ENCODE results near the gene CHRD.

Gene CHRD

DNA sequence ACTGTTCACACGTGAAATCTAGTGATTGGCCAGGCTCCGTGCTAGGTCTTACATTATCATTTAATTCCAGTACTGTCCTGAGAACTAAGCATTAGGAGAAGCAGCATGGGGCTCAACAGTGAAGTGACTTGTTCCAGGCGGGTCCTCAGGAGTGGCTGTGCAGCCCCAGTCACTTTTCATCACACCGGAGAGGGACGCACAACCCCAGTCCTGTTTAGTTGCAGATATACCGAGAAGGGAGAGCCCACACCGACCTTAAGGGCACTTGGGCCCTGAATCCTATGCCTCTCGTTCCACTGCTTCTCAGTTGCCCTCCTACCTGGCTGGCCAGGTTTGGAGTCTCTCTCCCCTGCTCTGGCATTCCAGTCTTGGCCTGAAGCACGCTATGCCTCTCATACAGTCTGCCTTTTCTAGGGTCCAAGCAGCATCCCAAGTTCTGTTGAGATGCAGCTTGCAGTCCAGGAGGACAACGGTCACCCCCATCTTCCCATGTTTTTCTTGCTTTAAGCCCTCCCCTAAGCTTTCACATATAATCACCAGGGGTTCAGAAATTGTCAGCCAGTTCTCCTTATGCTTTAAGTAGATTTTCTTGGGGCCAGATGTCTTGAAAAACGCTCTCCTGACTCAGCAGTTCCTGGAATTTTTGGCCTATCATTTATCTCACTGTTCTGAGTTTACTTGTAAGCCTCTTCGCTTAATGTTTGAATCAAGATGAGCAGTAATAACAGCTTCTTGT is 32.4 kb upstream of the CHRD start:
- no peak for DNase-seq

DNA sequence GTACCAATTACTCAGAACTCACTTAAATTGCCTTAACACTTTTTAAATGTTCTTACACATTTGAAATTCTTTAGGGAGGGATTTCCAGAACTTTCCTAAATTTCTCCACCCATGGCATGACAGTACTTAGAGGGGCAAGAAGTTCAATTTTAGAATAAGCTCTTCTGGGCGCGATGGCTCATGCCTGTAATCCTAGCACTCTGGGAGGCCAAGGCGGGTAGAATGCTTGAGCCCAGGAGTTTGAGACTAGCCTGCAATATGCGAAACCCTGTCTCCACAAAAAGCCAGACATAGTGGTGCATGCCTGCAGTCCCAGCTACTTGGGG is 31.8 kb upstream of the CHRD start:
- DNase-seq, result no peak

DNA sequence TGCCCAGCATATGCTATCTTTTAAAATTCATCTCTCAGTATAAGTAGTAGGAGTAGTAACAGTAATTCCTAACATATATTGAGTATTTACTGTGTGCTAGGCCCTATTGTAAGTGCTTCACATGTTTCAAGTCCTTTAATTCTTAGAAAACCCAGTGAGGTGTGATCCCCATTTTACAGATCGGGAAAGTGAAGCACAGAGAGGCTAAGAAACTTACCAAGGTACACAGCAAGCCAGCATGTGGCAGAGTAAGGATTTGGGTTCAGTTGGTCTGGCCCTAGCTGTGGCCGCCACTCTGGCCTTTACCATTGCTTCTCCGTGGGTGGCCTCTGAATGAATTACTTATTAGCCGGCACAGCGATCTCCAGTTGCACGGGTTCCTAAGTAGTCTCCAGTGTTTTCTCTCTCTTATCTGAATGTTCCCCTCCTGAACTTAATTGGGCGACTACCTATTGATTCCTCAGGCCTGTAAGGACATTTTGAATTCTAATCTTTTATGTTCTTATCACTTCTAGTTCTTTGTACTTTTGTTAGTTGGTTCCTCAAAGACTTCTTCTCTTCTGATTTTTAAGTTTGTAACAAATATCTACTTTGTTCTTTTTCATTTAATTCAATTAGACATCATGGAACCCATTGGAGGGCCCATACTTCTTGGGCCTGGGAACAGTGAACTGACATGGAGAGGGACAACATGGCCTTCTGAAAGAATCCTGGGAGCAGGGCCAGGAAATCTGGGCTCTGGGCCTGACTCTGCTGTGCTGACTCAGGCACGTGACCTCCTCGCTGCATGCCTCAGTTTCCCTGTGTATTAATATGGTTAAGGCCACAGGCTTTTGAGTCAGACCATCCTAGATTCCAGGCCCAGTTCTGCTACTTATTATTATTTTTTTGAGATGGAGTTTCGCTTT is 30.0 kb upstream of the CHRD start:
- DNase-seq, result no peak

DNA sequence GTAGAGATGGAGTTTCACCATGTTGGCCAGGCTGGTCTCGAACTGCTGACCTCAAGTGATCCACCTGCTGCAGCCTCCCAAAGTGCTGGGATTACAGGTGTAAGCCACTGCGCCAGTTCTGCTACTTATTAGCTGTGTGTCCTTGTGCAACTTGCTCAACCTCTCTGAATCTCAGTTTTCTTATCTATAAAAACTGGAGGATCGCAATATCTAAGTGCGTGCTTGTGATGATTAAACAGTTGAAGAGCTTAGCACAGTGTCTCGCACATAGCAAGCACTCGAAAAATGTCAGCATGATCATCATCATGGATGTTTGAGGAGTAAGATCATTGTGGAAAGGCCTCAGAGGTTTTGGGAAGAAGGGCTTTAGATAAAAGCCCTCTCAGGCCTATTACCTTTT is 29.2 kb upstream of the CHRD start:
- no peak for DNase-seq

DNA sequence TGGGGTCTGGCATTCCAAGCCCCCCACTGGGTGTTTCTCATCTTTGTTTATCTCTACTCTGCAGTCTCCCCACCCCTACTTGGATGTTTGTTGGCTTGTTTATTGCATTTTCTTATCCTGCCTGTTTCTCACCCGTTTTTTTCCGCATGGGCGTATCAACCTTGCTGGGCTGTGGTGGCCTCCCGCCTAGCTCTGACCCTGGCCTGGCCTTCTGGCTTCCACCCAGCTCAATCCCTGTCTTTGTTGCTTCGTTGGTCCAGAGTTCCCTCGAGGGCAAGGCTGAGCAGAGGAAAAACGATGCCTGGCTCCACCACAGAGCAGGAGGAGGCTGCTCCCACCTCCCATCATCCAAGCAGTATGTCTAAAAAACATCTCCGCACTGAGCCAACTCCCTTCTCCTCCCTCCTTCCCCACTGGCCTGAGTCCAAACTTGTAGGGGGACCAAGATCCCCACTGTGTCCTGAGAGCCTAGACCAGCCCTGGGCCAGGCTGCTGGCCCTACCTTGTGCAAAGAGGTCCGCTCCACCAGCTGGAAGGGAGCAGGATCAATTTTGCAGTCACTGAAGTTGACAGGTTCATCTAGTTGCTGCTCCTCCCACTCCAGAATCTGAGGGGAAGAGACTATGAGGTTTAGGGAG is 28.2 kb upstream of the CHRD start:
- no peak for DNase-seq

DNA sequence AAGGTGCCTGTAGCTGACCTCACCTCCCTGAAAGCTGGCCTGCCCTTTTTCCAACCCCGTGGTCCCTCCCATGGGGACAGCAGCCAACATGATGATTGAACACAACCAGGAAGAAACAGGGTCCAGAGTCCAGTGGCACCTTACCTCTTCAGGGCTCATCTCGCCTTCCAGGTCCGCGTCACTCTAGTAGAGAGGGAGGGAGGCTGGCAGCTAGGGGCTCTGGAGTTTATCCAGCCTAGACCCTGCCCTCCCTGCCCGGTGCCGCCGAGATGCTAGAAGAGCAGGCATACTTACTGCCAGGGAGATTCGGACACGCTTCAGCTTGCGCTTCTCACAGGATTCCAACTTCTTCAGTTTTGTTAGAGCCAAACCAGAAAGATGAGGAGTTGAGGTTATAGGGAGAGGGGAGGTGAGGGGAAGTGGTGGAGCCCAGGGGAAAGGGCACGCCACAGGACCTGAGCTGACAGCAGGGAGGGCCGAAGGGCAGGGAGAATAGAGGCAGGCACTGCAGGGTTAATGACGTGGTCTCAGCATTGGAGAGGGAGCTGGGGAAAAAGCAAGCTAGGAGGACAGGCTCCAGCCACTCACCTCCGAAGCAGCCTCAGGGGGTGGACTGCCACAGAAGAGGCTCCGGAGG is 27.6 kb upstream of the CHRD start:
- DNase-seq, result no peak

DNA sequence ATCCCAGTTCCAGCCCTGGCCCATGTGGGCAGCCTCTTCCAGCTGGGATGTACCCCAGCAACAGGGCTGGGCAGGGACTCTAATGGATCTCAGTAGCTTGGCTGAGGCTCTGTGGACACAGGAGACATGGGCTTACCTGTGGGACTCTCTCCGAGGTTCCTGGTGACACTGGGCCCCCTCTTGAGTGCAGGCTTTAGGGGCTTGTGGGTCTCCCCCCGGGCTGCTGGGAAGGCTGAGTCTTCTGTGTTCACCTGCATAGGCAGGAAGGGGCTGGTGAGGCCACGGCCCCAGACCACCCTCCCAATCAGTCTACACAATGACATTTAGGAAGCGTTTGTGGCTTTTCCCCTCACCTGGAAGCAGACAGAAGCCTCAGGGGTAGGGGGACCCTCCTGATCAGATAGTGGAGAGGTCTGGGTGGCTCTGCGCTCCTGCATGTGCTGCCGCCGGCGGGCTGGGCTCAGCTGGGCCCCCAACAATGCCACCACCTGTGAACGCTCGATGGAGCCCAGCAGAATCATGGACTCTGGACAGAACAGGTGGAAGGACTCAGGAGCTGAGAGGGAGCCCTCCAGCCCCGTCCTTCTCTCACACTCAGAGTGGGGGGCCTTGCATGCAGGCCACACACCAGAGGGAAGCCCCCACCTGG is 26.8 kb upstream of the CHRD start:
- DNase-seq, result no peak

DNA sequence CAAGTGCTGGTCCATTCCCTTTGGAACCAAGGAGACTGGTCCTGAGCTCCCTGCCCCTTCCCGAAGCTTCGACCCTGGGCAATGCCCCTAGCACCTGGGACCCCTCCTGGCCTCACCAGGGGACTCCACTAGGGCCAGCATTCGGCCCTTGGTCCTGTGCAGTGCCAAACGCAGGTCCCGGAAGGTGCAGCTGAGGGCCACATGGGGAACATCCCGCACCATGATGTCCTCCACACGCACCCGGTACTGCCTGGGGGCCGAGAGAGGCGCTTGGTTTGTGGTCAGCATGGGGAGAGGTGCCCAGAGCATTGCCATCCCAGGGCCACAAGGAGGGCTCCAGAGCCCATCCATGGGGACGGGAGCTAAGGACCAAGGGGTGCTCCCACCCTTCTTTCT is 26.3 kb upstream of the CHRD start:
- no peak for DNase-seq

DNA sequence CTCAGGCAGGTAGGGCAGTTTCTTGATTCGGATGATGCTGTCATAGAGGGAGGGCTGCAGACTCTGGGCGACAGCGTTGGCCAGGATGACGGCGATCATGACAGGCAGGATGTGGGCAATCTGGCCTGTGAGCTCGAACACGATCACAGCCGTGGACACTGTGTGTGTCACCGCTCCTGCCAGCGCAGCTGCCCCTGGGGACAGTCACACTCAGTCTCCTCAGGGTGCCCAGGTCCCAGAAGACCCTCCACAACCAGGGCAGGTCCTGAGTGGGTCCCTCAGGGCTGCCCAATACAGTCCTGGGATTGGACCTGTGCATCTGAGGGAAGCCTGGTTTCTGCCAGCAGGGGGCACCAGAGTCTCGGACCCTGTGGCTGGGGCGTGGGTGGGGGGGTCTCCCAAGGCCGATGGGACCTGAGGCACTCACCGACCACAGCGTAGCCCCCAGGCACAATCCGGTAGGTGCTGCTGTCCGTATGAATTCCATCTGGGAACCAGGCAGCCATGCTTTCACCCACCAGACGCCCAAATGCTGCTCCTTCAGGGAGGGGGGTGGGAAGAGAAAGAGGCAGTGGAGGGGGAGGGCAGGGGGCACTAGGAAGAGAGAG is 25.6 kb upstream of the CHRD start:
- peak; percentile 78 for DNase-seq

DNA sequence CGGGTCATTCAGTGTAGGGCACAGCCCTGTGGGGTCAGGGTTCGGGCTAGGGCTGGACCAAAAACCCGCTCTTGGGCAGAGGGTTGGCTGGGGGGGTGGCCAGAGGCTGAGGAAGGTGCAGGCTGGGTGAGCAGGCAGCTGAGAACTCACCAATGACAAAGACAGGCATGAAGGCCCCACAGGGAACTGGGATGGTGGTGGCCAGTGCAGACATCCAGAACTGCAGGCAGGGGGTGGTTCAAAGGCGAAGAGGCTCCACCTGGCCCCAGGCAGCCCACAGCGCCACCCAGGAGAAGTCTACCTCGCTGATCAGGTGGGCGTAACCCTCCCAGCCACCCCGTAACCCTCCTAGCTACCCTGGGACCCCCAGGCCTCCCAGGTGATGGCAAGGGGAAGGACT is 25.1 kb upstream of the CHRD start:
- no peak for DNase-seq

DNA sequence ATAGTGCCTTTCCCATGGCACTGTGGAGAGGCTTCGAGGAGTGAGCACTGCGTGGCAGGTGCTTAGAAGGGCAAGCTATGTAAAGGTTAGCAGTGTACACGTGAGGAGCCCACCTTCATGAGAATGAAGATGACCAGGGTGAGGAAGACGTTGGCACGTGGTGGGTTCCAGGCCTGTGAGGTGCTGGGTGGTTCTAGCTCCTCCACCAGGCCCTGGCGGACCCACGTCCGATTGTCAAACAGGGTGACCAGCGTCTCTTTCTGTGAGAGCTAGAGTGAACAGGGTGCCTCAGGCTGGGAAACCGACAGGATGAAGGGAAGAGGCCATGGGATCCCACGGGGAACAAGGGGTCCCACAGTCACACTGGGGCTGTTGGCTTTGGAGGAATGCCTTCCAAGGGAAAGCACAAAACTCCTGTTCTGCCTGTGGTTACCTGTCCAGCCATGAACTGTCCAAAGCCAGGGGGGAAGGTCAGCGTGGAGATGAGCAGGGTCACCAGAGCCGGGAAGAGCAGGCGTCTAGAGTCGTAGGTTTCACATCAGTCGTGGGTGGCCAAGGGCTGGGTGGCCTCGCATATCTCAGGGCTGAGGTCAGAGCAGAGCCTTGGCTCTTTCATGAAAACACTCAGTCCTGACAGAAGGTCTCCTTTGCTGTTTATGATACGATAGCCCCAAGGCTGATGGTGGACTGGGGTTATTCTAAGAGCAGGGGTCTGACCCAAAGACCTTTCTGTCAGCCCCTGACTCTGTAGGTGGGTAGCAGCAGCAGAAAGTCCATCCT is 24.4 kb upstream of the CHRD start:
- no peak for DNase-seq

DNA sequence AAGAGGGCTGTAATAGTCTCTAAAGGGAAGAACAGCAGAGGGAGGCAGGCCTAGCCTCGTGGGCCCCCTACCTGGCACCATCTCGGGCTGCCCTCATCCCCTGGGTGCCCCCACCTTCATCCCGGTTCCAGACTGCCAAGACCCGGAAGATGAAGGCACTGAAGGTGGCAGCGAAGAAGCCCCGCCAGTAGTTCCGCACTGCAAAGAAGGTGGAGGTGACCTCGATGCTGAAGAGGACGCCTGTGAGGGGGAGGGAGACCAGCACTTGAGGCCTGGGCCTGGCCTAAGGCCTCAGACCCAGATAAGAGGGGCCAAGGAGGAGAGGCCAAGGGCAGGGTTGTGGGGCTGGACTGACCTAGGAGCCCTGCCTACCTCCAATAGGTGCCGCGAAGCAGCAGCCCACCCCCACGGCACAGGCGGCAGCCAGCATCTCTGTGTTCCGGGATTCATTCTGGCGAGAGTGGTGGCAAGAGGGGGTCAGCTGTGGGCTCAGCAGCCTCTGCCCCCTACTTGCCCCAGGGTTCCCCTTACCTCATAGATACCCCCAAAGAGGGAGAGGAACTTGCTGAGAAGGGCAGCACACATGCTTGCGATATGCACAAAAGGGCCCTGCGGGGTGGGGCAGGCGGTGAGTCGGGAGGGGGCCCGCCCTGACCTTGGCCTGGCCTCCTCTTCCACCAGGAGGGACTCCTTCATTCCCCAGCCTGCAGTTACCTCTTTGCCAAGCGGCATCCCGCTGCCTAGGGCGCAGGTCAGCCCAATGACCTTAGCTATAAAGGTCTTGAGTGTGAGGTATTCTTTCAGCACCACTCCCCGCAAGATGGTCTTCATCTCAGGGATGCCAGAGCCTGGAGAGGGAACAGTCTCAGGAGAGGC is 22.4 kb upstream of the CHRD start:
- no peak for DNase-seq

DNA sequence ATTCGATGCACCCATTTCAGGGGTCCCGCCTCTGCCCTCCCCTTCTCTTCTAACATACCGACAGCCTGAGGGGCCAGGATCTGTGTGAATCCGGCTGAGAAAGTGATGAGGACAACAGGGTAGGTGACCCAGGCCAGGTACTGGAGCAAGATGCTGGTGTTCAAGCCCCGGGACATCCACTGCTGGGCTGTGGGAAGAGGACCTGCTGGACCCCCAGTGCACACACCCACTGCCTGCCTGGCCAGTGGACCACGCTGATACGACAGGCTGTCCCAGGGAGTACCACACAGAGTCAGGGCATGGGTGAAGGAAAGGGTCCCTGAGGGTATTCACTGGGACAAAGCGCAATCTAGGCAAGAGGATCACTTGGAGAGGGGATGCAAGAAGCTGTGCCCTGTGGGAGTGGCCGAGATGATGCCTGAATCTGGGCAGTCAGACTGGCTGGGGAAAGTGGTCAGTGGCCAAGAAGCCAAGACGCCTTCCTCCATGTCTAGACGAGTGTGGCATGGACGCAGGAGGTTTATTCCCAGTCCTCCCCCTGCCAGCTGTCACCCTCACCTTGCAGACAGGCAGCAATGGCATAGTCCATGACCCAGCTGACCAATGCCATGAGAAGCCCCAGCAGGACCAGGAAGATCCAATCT is 21.6 kb upstream of the CHRD start:
- DNase-seq, result no peak

DNA sequence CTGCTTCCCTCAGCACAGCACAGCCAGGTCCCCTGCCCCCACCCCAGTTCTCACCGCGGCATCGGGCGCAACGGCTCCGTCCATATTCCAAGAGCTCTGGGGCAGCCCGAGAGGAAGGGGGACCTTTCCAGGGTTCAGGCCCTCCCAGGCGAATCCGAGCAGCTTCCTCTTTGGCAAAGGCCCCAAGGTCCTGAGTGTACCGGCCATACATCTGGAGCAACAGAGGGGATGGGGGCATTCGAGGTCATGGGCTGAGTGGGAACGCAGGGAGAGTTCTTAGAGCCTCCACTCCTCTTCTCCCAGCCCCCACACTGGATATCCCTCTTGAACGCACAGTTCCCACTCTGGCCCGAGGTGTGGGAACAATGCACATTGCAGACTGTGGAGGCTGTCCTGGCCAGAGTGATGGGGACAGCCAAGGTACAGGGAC is 20.9 kb upstream of the CHRD start:
- DNase-seq, result no peak

DNA sequence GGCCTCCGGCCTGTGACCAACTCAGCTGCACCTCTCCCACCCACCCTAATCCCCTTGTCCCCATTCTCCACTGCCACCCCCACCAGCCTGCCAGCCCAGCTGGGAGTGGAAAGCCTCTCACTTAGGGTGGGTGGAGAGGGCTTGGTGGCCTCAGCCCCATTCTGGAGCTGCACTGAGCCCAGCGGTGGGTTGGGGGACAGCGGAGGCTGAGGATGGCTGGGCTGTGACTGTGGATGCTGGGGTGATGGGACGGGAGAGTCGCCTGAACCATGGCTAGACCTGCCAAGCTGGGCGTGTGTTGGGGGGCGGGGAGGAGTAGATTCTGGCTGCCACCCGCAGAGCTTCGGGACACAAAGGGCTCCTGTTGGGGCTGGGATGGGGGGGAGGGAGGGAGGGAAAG is 20.2 kb upstream of the CHRD start:
- no peak for DNase-seq

DNA sequence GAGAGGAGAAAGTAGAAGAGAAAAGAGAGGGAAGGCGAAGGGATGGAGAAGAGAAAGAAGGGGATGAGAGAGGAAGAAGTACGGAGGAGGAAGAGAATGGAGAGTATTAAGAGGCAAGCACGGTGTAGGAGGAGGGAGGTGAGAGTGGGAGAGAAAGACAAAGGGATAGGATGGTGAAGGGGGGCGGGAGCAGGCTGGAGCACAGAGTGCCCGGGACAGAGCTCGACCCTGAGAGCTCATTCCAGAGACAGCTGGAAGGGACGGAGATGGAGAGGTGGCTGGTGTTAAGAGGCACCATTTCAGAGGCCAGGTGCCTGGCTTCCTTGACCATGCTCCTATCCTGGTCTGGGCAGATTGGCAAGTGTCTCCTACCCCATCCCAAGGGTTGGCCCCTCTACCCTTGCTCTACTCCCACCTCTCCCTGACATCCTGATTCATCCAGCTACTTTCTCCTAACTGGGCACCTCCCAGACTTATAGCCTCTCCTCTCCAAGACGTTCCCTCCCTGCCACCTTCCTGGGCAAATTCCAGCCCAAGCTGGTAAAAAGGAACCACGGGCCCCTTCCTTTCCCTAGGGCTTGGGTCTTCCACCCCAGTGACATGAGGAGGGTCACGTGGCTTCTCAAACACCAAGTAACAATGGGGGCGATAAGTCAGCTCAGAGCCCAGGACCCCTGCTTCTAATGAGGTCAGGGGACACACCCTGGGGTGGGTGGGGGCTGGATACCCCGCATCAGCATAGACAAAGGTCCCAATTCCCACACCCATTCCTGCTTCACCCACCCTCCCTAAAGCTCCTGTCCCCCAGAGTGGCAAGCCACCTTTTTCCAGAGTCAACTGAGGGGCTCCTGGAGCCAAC is 19.6 kb upstream of the CHRD start:
- DNase-seq, result no peak

DNA sequence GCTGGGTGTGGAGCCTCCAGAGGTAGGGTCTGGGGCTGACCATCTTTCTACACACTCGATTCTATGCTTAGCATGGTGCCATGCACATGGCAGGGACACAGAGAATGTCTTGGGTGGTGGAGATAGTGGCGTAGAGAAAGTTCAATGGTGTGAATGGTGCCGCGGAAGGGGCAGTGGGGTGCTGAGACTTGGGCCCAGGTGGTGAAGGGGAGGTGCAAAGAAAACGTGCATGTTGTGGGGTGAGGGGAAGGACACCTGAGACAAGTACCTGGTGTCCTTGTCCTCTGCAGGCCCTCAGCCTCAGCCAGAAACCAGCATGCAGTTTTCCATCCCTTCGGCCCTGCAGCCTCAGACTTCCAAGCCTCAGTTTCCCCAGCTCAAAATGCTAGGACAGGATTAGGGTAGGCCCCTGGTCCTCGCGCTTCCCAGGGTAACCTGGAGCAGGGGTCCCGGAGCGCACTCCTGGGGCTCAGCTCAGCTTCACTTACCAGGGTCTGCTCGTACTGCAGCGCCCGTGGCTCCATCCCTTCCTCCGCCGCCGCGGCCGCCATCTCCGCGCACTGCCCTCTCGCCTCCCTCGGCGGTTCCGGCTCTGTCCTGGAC is 18.8 kb upstream of the CHRD start:
- no peak for DNase-seq

DNA sequence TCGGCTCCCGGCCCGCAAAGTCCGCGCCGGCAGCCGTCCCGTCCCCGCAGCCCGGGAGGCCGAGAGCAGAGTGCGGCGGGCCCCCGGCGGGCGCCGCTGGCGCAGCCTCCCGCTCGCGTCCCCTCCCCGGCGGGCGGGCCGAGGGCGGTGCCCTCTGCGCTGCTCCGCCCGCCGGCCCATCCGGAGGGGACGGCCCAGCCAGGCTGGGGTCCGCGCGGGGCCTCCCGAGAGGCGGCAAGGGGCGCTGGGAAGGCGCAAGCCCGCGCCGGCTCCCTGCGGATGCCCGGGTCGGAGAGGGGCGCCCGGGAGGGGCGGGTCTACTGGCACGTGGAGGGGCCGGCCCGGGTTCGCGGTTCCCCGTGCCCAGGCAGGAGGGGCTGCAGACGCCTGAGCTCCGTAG is 18.3 kb upstream of the CHRD start, which contains the start of the genes CLCN2 and POLR2H:
Gene CLCN2 (minus strand): TSS at position 74 of the 400 bp plus-strand sequence. CDS start 126 bp downstream, outside the sequence.
Gene POLR2H (plus strand): TSS at position 179 of the 400 bp plus-strand sequence. CDS start 1,783 bp downstream, outside the sequence.
- DNase-seq, result peak; percentile 54

Measured in activated CD4-positive, alpha-beta T cell treated with anti-CD3 and anti-CD28 coated beads for 48 hours (primary cell).